Measurements from ENCODE around the gene CFAP53.

CFAP53 gene

DNA sequence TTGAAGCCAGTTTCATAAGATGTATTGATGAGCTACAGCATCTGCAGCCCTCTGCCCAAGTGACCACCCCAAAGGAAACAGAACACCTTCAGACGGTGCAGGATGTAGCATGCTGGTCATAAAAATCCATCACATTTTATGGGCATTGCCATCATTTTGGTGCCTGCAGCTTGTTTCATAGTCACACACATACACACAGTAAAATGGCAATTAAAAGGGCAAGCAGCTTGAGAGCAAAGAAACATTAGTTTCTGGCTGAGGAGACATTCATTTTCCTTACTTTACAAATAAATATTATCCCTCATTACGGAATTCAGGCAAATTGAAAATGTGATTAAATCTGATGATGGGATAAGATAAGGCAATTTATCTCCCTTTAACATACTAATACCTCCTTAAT, 84.7 kb downstream of the CFAP53 start:
- no peak for TF ChIP-seq EZH2phosphoT487 (conservative IDR thresholded peaks at IDR 0.05; ENCODE audit: low read length)
- TF ChIP-seq, protein P1, sequence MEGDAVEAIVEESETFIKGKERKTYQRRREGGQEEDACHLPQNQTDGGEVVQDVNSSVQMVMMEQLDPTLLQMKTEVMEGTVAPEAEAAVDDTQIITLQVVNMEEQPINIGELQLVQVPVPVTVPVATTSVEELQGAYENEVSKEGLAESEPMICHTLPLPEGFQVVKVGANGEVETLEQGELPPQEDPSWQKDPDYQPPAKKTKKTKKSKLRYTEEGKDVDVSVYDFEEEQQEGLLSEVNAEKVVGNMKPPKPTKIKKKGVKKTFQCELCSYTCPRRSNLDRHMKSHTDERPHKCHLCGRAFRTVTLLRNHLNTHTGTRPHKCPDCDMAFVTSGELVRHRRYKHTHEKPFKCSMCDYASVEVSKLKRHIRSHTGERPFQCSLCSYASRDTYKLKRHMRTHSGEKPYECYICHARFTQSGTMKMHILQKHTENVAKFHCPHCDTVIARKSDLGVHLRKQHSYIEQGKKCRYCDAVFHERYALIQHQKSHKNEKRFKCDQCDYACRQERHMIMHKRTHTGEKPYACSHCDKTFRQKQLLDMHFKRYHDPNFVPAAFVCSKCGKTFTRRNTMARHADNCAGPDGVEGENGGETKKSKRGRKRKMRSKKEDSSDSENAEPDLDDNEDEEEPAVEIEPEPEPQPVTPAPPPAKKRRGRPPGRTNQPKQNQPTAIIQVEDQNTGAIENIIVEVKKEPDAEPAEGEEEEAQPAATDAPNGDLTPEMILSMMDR (IDR thresholded peaks at IDR 0.05; ENCODE audit: insufficient read depth, low read length, poor library complexity, severe bottlenecking): no peak
- Histone ChIP-seq H4K20me1 (ENCODE audit: low read depth, low read length) (no peaks in the 10 kb centered on the region), H2AFZ (ENCODE audit: low read depth, low read length, severe bottlenecking) (no peak overlapping the region), H3K9me3 (ENCODE audit: insufficient read depth, low read length) (no peaks in the 10 kb centered on the region), H3K27ac (ENCODE audit: low read depth, low read length) (no peak overlapping the region), H3K4me2 (ENCODE audit: low read depth, low read length, poor library complexity, severe bottlenecking) (no peak overlapping the region), H3K9me2 (replicated peaks; ENCODE audit: insufficient read depth, low read length) (no peaks in the 10 kb centered on the region), H3K79me2 (ENCODE audit: insufficient read depth, low read length) (no peaks in the 10 kb centered on the region), H3K27me3 (ENCODE audit: low read length) (no peaks in the 10 kb centered on the region), H3K36me3 (ENCODE audit: low read length) (no peaks in the 10 kb centered on the region), H3K9ac (ENCODE audit: low read length) (no peak overlapping the region), H3F3A (ENCODE audit: insufficient read depth) (no peaks in the 10 kb centered on the region), H3K4me3 (ENCODE audit: insufficient read depth, low read length, poor library complexity, severe bottlenecking) (no peak overlapping the region)

DNA sequence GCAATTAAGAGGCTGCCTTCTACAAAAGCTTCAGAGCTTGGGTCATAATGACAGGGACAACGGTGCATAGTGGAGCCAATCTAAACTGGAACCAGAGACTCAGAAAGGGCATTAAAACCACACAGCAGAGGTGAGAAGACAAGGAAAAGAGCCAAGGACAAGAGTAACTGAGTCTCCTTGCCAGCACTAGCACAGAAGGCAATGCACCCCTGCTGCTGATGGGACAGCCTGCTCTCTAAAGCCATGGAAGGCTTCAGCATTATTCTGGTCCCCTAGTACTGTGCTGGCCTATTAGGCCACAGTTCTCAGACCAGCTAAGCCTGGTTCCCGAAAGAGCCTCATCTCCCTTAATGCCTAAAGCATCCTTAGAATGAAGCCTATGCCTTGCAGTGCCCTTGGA, 86.8 kb downstream of the CFAP53 start:
- TF ChIP-seq, protein P1 (IDR thresholded peaks at IDR 0.05; ENCODE audit: insufficient read depth, low read length, poor library complexity, severe bottlenecking): no peak
- TF ChIP-seq EZH2phosphoT487 (conservative IDR thresholded peaks at IDR 0.05; ENCODE audit: low read length): no peak
- no peaks in the 10 kb centered on the region for H3K27me3 ChIP-seq (ENCODE audit: low read length)
- no peak overlapping the region for H3K4me3 ChIP-seq (ENCODE audit: insufficient read depth, low read length, poor library complexity, severe bottlenecking)
- no peak overlapping the region for H3K9ac ChIP-seq (ENCODE audit: low read length)
- H3K4me2 ChIP-seq (ENCODE audit: low read depth, low read length, poor library complexity, severe bottlenecking): no peak overlapping the region
- no peaks in the 10 kb centered on the region for H3K9me3 ChIP-seq (ENCODE audit: insufficient read depth, low read length)
- no peaks in the 10 kb centered on the region for H3K36me3 ChIP-seq (ENCODE audit: low read length)
- H3F3A ChIP-seq (ENCODE audit: insufficient read depth): no peaks in the 10 kb centered on the region
- H2AFZ ChIP-seq (ENCODE audit: low read depth, low read length, severe bottlenecking): no peak overlapping the region
- H3K27ac ChIP-seq (ENCODE audit: low read depth, low read length): no peak overlapping the region
- H3K9me2 ChIP-seq (replicated peaks; ENCODE audit: insufficient read depth, low read length): no peaks in the 10 kb centered on the region
- H4K20me1 ChIP-seq (ENCODE audit: low read depth, low read length): no peaks in the 10 kb centered on the region
- no peaks in the 10 kb centered on the region for H3K79me2 ChIP-seq (ENCODE audit: insufficient read depth, low read length)

DNA sequence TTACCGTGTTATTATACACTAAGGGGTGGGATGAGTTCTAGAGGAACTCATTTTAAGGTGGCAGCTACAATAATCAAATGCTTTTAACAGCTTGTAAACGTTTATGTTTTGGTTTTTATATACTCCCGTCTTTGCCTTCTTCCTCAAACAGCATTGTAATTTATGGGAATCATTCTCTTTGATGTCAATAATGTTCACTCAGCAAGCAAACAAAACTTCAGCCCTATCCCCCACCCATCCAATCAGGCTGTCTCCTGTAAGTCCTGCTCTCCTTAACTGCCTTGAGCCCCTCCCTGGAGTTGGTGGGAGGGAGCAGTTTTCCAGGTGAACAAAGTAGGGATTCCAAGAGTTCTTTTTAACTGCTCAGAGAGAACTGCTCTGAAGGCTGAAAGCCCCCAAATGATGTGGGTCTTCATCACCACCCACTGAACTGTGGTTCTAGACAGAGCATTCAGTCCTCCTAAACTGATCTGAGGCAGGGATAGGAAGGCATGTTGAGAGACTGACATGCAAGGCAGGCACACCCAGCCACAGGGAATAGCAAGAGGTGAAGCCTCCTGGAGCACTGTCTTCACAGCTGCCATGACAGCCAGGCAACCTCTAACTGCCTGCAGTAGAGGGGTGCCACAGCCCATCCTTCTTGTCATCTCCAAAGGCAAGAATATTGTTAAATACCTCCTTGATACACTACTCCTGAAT, 88.9 kb downstream of the CFAP53 start:
- Histone ChIP-seq H3K4me3 (ENCODE audit: insufficient read depth, low read length, poor library complexity, severe bottlenecking) (no peak overlapping the region), H4K20me1 (ENCODE audit: low read depth, low read length) (no peaks in the 10 kb centered on the region), H2AFZ (ENCODE audit: low read depth, low read length, severe bottlenecking) (no peak overlapping the region), H3K27me3 (ENCODE audit: low read length) (no peaks in the 10 kb centered on the region), H3K36me3 (ENCODE audit: low read length) (no peaks in the 10 kb centered on the region), H3K9me3 (ENCODE audit: insufficient read depth, low read length) (no peaks in the 10 kb centered on the region), H3F3A (ENCODE audit: insufficient read depth) (no peaks in the 10 kb centered on the region), H3K9ac (ENCODE audit: low read length) (no peak overlapping the region), H3K4me2 (ENCODE audit: low read depth, low read length, poor library complexity, severe bottlenecking) (no peak overlapping the region), H3K79me2 (ENCODE audit: insufficient read depth, low read length) (no peaks in the 10 kb centered on the region), H3K9me2 (replicated peaks; ENCODE audit: insufficient read depth, low read length) (no peaks in the 10 kb centered on the region), H3K27ac (ENCODE audit: low read depth, low read length) (no peak overlapping the region)
- TF ChIP-seq, protein P1 (IDR thresholded peaks at IDR 0.05; ENCODE audit: insufficient read depth, low read length, poor library complexity, severe bottlenecking): no peak
- TF ChIP-seq EZH2phosphoT487 (conservative IDR thresholded peaks at IDR 0.05; ENCODE audit: low read length): no peak

All from SU-DHL-6 (cell line).